Measurements from ENCODE around the gene NVL. TPM values are rescaled to one million over a fixed set of nuclear protein-coding genes. Genes with fewer than 3 reads are reported as not detected.

NVL gene
- total and polyA plus RNA-seq, 10 of the 15 experiments (the other 5 are each of a cell fraction or from before 2014, with no cell fraction given): 20.3 to 49.6 (median 35.2) TPM

- TF ChIP-seq ZNF592 (IDR thresholded peaks at IDR 0.05) (no peak), YY1 (IDR thresholded peaks at IDR 0.05; ENCODE audit: low read depth, low read length) (no peak), BCL11A (IDR thresholded peaks at IDR 0.05; ENCODE audit: low read depth, low read length) (no peak), ZBTB4 (CRISPR knock-in tag; IDR thresholded peaks at IDR 0.05) (no peak)
Observed at GRCh38 chr1:224262373-224263054, 67.5 kb downstream of the NVL start (continued).
